HepG2 (cell line): ENCODE results near the gene BCL11B. TPM values are rescaled to one million over a fixed set of nuclear protein-coding genes. Genes with fewer than 3 reads are reported as not detected.

Source experiments
- ATAC-seq: fragments of 200-7000 bp; cut with Tn5 transposase; 3 replicates; pipeline ENCODE4 v1.9.1; 2020; ENCODE audit warnings: mild to moderate bottlenecking, moderate library complexity
- BruUV-seq: library from RNA; stranded (reverse); fragments of 400-500 nt; replicated peaks from 2 replicates; lab custom pipeline; 2021; lab: Mats Ljungman, UMichigan
- CTCF ChIA-PET: fragments of 300-600 bp; formaldehyde crosslinking; extraction: SDS; loops from one replicate; lab custom pipeline; 2021; ENCODE audit warnings: low total read pairs, inconsistent platforms, low intra/inter-chr PET ratio; lab: Yijun Ruan, JAX
- POLR2A ChIA-PET: fragments of 350-600 bp; sonication (Branson Sonifier 250); formaldehyde crosslinking; loops from one replicate; lab custom pipeline; 2020; ENCODE audit warnings: antibody characterized with exemption, inconsistent platforms; lab: Yijun Ruan, JAX
- DNase-seq: peaks from one replicate; pipeline ENCODE4 v3.0.0-alpha.2; 2015; ENCODE audit warnings: low spot score
- FAIRE-seq: peaks from 3 replicates; lab custom pipeline; 2011; peaks lifted over from hg19 to GRCh38; lab: Jason Lieb, UNC
- H2AFZ ChIP-seq: one replicate; pipeline ENCODE4 v1.6.1; 2011; ENCODE audit warnings: low read length, inconsistent platforms
- H3K27ac ChIP-seq: fragments of 300-600 bp; 3 replicates; pipeline ENCODE4 v1.8.0; 2011; ENCODE audit warnings: mixed run types, mild to moderate bottlenecking, mixed read lengths, low read length, inconsistent platforms; ENCODE audit not compliant: insufficient read depth; ENCODE audit errors: extremely low read length
- H3K27me3 ChIP-seq, 2 experiments: fragments of 200-600 bp in 1 of 2; 2 replicates in 1 of 2; 3 replicates in 1 of 2; pipeline versions ENCODE4 v1.6.0 to v1.8.0; 2011; ENCODE audit warnings: low read length in 2 of 2, mild to moderate bottlenecking in 2 of 2, moderate library complexity in 2 of 2, inconsistent platforms in 1 of 2; ENCODE audit not compliant: insufficient read depth in 2 of 2, control insufficient read depth in 1 of 2
- H3K36me3 ChIP-seq, 2 experiments: fragments of 200-600 bp in 1 of 2; replicated peaks in 1 of 2; 2 replicates in 1 of 2; 3 replicates in 1 of 2; pipeline versions ENCODE4 v1.5.1 to v1.8.0; 2011; ENCODE audit warnings: low read length in 2 of 2, inconsistent platforms in 1 of 2; ENCODE audit not compliant: insufficient read depth in 2 of 2, control insufficient read depth in 1 of 2
- H3K4me1 ChIP-seq: 2 replicates; pipeline ENCODE4 v1.5.1; 2012; ENCODE audit warnings: low read length, inconsistent platforms; ENCODE audit not compliant: insufficient read depth
- H3K4me2 ChIP-seq: 2 replicates; pipeline ENCODE4 v1.6.0; 2011; ENCODE audit warnings: low read depth, low read length, inconsistent platforms
- H3K4me3 ChIP-seq, 3 experiments: fragments of 200-600 bp in 1 of 3; sonication (generic), shearing (Covaris generic) in 1 of 3; replicated peaks in 1 of 3; 2 replicates each; pipeline ENCODE4 v1.5.1; 2011 to 2016; ENCODE audit warnings: low read length in 3 of 3, inconsistent platforms in 2 of 3, low read depth in 2 of 3, mild to moderate bottlenecking in 2 of 3, control low read depth in 1 of 3, mixed read lengths in 1 of 3; ENCODE audit not compliant: insufficient read depth in 1 of 3
- H3K79me2 ChIP-seq: one replicate; pipeline ENCODE4 v1.6.1; 2011; ENCODE audit warnings: low read length, inconsistent platforms; ENCODE audit not compliant: insufficient read depth
- H3K9ac ChIP-seq: 2 replicates; pipeline ENCODE4 v1.6.0; 2011; ENCODE audit warnings: mild to moderate bottlenecking, low read depth, low read length, inconsistent platforms; ENCODE audit not compliant: insufficient read depth
- H3K9me3 ChIP-seq: 2 replicates; pipeline ENCODE4 v1.5.1; 2012; ENCODE audit warnings: mild to moderate bottlenecking, low read length
- H4K20me1 ChIP-seq: 2 replicates; pipeline ENCODE4 v1.6.0; 2011; ENCODE audit warnings: inconsistent platforms, mild to moderate bottlenecking, low read length, moderate library complexity; ENCODE audit not compliant: insufficient read depth
- CEBPB ChIP-seq: IDR thresholded peaks from 2 replicates; pipeline ENCODE4 v1.6.1; 2011; ENCODE audit warnings: low read depth, low read length, improper control_type of control experiment, borderline replicate concordance
- MBNL3 ChIP-seq: fragments of 250-450 bp; sonication (Bioruptor Pico); conservative IDR thresholded peaks from 2 replicates; pipeline ENCODE4 v1.8.0; 2022; ENCODE audit warnings: mild to moderate bottlenecking, inconsistent platforms
- SMC3 ChIP-seq: IDR thresholded peaks from 2 replicates; pipeline ENCODE4 v1.6.1; 2011; ENCODE audit warnings: low read length, improper control_type of control experiment
- SP5 ChIP-seq: IDR thresholded peaks from 2 replicates; pipeline ENCODE4 v1.6.1; 2016; ENCODE audit warnings: low read depth, borderline replicate concordance
- THAP9 ChIP-seq: sonication (generic); formaldehyde crosslinking; IDR thresholded peaks from 2 replicates; pipeline ENCODE4; 2020; ENCODE audit warnings: missing genetic modification reagents, mild to moderate bottlenecking, borderline replicate concordance
- WGBS: methylation state at CpG from one replicate; pipeline ENCODE4 v1.1.6; 2017; ENCODE audit warnings: low lambda C conversion rate; 5-methylcytosine and 5-hydroxymethylcytosine counted together
- in situ Hi-C: cut with HindIII; loops from 2 replicates; pipeline ENCODE4 v1.10.0; 2017; ENCODE audit warnings: low pct_unique_long_range_greater_than_20kb; ENCODE audit not compliant: extremely low pct_ligation_motif_present
- intact Hi-C: fragments of 100-400 bp; cut with micrococcal nuclease; formaldehyde crosslinking; loops from one replicate; pipeline ENCODE4 v1.10.0; 2022; ENCODE audit not compliant: unreplicated experiment
- polyA plus RNA-seq, 8 experiments: library from polyadenylated mRNA; depleted of rRNA in 3 of 8; stranded (reverse) in 7 of 8; unstranded in 1 of 8; fragments of >200 nt; fragmentation: Illumina TruSeq in 4 of 8; extraction: Trizol in 4 of 8; gene quantifications; 2 replicates each; pipeline versions ENCODE4 v1.2.1 to v1.2.3, GENCODE V29; 2011 to 2016; ENCODE audit warnings: low read depth in 4 of 8, missing spikeins in 1 of 8, mixed read lengths in 1 of 8; ENCODE audit not compliant: insufficient read depth in 1 of 8
- total RNA-seq, 5 experiments: library from RNA; depleted of rRNA; stranded (reverse); fragments of >200 nt; fragmentation: Illumina TruSeq; extraction: Trizol; gene quantifications; 2 replicates each; pipeline ENCODE4 v1.2.3, GENCODE V29; 2016; ENCODE audit warnings: low read depth in 1 of 5

Gene BCL11B
- total and polyA plus RNA-seq, 2 of the 13 experiments (the other 11 are each of a cell fraction or from before 2014, with no cell fraction given), result not detected

- POLR2A ChIA-PET, result no interaction called here
- H3K36me3 ChIP-seq, result no peaks in the 10 kb centered on the region
- no peaks in the 10 kb centered on the region for H4K20me1 ChIP-seq
- H3K4me3 ChIP-seq, result no peak overlapping the region
- no peak overlapping the region for H3K4me2 ChIP-seq
- no peak for TF ChIP-seq MBNL3 (CRISPR knock-in tag)
- no peak for TF ChIP-seq THAP9 (CRISPR knock-in tag)
- TF ChIP-seq SP5 (CRISPR knock-in tag), result no peak
- TF ChIP-seq SMC3, result no peak
- no peak for TF ChIP-seq CEBPB
- TF ChIP-seq, all 625 proteins: peak for 0
- intact Hi-C loops, result no loop called here
- Histone ChIP-seq H3K4me1 (0 out of 2 replicates have a peak, but pooled peaks cover 10% of the 10 kb centered on the region), H3K27me3 (peaks cover 5 to 25% of the 10 kb centered on the region in 2 experiments; a peak in 4 of 5 replicates), H3K9me3 (no peaks in the 10 kb centered on the region), H2AFZ (no peak overlapping the region), H3K79me2 (no peaks in the 10 kb centered on the region), H3K27ac (no peak overlapping the region), H3K9ac (no peak overlapping the region)
- CTCF ChIA-PET, result no interaction called here
- WGBS, result no CpG with 5 or more reads among the region's 5 CpGs
- FAIRE-seq (no peak), DNase-seq (no peak), ATAC-seq (no peak)
- no TSS peak for BruUV-seq
- in situ Hi-C loops, result no loop called here
Observed at GRCh38 chr14:99196310-99196650, 75.7 kb downstream of the BCL11B start.
